RPMI8226 (cell line): ENCODE measurements around the gene MARVELD2.
"Not testable (repeated sequence)": the region's sequence is repeated elsewhere in the genome, so short reads cannot be mapped to it uniquely, and the experiment has no call there.

Experiments used
- DNase-seq: peaks from one replicate; pipeline ENCODE4 v3.0.0-alpha.2; 2015

Gene MARVELD2

DNA sequence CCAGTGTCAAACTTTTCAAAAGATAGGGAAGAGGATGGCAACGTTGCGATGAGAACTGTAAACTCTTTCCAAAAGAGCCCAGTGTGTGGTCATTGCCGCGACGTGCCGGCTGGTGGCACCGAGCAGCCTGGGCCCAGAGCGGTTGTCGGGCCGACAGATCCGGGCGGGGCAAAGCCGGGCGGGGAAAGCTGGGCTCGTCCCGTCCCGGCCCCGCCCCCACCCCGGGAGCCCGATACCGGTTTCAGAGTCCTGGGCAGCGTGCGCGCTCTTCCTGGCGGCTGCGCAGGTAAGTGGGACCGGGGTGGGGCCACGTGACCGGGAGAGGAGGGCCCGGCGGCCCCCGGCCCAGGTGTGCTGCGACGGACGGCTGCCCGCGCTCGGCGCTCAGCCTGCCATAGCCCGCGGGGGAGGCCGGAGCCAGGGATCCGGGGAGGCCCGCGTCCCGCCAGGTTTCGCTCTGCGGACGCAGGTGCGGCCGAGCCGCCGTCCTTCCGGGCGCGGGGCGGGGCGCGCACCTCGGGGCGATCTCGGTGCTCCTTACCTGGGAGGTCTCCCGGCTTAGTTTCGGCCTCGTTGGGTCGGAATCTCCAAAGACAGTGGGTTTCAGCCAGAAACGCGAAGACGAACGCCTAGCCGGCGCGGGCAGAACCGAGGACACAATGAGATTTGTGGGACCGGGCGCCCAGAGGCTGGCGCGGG is at the start of gene MARVELD2:
TSS of gene MARVELD2 (plus strand) at position 232 of the 699 bp plus-strand sequence. CDS start 4,270 bp downstream, outside the sequence.
- peak; percentile 88 for DNase-seq

DNA sequence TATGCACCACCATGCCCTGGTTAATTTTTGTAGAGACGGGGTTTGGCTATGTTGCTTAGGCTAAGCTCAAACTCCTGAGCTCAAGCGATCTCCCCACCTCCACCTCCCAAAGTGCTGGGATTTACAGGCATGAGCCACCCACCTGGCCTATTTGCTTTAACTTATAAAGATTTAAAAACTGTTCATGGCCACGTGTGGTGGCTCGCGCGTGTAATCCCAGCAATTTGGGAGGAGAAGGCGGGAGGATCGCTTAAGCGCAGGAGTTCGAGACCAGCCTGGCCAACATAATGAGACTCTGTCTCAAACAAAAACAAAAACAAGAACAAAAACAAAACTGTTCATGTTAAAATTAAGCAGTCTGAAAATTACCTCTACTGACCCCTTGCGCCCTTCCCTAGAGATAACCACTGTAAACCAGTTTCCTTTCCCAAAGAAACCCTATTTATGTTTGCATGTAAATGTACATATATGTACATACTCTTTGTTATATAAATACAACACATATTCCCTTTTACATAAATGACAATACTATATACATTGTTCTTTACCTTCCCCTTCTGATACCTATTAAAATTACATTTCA is 47.1 kb upstream of the MARVELD2 start:
- DNase-seq = no peak

DNA sequence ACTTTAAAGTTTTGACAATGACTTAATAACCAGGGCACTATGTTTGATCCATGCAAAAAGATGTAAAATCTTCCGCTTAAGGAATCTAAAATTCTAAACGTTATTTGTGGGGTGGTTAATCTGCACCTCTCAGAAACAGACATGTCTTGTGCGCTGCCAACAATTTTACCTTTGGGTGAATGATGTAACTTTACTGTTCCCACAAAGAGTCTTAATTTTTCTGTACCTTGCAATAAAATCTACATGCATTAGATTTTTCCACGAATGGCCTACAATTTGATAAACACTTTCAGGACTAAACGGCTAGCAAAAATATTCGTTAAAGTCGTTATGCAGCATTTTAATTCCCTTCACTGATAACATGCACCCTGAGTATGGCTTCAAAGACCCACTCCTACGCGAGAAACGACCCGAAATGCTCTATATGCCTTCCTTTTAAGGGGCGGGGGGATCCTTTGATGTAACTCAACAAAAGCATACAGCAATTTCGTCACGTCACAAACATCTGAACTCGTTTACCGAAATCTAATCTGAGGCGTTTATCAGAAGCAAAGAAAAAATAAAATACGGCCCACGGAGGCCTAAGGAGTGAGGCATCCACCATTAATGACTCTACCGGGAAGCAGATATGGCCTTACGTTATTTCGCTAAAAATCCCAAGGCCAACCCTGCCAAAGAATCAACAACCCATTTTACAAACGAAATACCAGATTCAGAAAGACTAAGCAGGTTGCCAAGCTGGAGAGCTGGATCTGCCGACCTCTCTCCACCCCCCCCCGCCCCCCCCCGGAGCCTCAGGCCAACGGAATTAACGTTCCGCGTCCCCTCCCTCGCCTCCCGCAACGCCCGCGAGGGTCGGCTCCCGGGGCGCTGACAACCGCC is 46.2 kb upstream of the MARVELD2 start:
- DNase-seq = peak; percentile 20

DNA sequence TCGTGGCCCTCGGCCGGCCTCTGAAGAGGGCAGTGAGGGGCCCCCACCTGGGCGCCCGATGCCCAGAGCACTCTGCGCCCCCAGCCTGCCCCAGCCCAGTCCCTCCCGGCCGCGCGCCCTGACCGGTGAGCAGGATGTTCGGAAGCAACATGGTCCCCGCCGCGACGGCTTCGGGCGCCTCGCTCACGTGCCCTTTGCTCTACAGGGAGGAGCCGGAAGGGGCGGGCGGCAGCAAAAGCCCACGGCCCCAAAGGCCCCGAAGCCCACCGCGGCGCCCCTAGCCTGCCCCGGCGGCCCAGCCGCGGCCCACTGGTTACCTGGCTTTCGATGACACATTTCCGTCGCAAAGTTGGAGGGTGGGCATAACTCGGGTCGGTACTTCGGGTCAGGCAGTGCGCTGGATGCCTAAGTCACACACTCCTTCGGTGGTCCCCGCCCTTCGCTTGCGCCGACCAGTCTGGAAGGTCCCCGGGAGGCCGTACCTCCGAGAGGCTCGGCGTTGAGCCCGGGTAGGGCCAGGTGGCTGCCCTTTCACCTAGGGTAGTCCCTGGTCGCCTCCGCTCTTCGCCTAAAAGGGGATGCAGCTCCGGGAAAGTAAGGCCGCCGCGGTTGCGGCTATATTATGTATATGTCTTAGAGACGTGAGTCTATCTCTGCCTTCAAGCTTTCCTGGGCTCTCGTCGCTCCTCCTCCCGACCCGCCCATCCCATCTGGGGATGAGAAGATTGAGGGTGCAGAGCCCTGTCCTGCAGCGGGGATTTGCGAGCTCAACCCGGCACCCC is 45.4 kb upstream of the MARVELD2 start, which contains the start of the genes AK6, RAD17 and TAF9:
TSS of gene AK6 (minus strand) at position 181 of the 782 bp plus-strand sequence. CDS start at position 151, 30 bp downstream.
TSS of gene RAD17 (plus strand) at position 479 of the 782 bp plus-strand sequence. CDS start 2,391 bp downstream, outside the sequence.
TSS of gene TAF9 (minus strand) at position 181 of the 782 bp plus-strand sequence. CDS start 3,783 bp downstream, outside the sequence.
- DNase-seq = peak; percentile 96

DNA sequence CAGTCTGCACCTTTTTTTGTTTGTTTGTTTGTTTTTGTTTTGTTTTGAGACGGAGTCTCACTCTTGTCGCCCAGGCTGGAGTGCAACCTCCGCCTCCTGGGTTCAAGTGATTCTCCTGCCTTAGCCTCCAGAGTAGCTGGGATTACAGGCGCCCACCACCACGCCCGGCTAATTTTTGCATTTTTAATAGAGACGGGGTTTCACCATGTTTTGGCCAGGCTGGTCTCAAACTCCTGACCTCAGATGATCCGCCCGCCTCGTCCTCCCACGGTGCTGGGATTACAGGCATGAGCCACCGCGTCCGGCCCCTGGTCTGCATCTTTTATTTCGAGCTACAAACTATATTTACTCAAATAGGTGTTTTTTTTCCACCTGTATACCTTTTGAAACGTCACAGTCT is 44.6 kb upstream of the MARVELD2 start:
- DNase-seq = not testable (repeated sequence)

GRCh38 chr5:69372394-69372793 is 42.5 kb upstream of the MARVELD2 start:
- no peak for DNase-seq

DNA sequence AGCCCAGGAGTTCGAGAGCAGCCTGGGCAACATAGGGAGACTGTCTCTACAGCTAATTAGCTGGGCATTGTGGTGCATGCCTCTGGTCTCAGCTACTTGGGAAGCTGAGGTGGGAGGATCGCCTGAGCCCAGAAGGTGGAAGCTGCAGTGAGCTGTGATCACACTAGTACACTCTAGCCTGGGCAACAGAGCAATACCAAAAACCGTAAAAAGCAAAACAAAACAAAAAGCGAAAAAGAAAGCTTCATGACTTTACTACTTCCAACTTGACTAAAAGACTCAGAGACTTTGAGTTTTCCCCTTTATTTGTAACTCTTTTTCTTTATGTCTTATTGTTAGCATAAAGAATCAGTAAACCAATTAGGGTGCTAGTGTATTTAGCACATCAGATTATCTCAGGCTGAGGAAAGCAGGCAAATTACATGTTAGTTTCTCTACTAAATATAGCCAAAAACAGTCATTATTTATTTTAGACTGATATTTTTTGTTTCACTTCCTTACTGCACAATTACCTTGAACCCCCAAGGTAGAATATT is 39.9 kb upstream of the MARVELD2 start:
- DNase-seq = no peak

DNA sequence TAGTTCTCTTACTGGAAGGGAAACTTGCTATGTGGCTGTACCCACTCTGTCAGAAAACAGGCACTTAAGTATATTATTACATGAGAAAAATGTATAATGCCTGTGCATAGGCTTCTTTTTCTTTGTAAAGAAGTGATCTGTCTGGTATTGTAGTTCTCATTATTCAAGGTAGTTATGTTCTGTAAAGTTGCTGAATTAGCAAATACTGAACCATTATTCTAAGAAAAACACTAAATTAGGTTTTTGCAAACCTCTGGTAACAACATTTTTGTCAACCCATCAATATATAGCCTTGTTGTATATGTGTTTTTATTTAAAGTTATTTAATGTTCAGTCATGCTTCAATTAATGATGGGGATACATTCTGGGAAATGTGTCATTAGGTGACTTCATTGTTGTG is 36.5 kb upstream of the MARVELD2 start:
- no peak for DNase-seq

DNA sequence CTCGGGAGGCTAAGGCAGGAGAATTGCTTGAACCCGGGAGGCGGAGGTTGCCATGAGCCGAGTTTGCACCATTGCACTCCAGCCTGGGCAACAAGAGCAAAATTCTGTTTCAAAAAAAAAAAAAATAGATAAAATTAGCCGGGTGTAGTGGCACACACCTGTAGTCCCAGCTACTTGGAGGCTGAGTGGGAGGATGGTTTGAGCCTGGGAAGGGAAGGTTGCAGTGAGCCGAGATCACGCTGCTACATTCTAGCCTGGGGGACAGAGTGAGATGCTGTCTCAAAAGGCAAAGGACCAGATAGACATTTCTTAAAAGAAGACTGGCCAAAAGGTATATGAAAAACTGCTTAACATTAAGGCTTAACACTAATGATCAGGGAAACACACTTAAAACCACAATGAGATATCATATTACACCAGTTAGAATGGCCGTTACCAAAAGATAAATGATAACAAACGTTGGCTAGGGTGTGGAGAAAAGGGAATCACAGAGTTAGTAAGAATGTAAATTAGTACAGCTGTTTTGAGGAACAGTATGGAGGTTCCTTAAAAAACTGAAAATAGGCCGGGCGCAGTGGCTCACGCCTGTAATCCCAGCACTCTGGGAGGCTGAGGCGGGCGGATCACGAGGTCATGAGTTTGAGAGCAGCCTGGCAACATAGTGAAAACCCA is 10.1 kb upstream of the MARVELD2 start:
- no peak for DNase-seq

- peak; percentile 10 for DNase-seq
Observed at GRCh38 chr5:69415584-69415958, 655 bp downstream of the MARVELD2 start.

DNA sequence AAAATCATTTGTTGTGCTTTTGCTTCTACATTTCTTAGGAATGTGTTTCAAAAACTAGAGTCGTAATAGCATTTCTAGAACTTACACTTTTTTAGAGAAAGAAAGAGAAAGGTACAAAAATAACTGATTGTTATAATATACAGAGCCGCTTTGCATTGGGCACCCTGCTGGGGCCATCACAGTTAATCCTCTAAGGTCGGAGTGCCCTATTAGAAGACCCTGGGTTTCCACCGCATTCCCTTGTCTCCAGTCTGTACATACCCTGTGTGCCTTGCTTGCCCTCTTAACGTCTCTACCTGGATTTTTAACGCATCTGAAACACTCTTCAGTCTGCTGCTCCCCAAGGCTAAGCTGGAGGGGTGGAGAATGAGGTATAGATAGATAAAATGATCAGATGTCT is 1.3 kb downstream of the MARVELD2 start:
- DNase-seq = no peak

DNA sequence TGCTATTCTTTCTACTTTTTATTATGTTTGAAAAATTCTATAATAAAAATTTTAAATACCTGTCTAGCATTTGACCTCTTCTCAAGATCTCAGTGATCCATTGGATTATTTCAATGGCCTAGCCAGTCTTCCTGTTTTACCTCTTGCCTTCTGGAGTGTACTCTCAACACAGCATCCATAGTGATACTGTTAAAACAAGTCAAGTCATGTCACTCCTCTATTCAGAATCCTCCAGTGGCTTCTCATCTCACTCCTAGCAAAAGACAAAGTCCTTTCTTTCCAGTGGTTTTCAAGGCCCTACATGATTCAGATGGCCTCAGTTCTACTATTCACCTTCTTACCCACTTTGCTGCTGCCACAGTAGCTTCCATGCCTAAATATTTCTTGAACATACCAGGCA is 1.8 kb downstream of the MARVELD2 start:
- DNase-seq = no peak

- no peak for DNase-seq
Observed at GRCh38 chr5:69418554-69418953, 3.6 kb downstream of the MARVELD2 start.

DNA sequence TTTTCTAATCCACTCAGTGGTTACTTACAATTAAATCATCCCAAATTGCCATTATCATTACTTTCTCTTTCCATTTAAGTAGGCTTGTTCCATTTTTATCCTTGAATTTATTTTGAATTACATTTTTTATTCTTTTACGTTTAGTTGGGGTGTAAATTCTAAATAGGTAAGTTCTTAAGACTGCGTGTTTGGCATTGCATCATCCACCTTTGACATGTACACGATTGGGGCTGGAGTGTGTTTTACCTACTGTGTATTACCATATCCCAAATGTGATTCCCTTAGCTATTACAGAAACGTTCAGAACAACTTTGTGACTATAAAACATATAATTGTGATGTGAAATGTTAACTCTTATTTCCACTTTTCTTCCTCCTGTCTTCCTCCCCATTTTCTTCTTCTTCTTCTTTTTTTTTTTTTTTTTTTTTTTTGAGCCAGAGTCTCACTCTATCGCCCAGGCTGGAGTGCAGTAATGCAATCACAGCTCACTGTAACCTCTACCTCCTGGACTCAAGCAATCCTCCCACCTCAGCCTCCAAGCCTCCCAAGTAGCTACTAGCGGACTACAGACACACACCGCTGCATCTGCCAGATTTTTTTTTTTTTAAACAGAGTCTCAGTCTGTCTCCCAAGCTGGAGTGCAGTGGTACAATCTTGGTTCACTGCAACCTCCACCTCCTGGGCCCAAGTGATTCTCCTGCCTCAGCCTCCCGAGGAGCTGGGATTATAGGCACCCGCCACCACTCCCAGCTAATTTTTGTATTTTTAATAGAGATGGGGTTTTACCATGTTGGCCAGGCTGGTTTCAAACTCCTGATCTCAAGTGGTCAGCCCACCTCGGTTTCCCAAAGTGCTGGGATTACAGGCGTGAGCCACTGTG is 16.7 kb downstream of the MARVELD2 start:
- DNase-seq = no peak

DNA sequence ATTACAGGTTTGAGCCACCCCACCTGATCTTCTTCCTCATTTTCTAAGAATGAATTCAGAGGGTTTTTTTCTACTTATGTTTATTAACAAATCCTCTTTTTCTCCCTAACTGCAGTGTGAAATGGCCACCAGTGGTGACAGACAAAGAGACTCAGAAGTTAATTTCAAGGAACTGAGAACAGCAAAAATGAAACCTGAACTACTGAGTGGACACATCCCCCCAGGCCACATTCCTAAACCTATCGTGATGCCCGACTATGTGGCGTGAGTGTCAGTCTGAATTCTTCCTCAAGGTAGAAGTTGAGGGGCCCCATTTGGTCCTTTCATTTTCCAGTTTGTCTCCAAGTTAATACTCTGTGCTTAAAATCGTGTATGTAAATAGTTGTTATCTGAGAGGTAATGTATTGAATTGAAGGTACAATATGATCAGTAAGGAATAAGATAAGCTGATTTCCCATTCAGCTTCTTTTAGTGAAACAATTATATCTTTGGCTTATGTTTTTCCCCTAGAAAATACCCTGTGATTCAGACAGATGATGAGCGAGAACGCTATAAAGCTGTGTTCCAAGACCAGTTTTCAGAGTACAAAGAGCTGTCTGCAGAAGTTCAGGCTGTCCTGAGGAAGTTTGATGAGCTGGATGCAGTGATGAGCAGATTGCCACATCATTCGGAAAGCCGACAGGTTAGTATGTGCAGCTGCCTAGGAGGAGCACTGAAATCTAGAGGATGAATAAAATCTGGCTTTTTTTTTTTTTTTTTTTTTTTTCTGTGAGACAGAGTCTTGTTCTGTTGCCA is 17.7 kb downstream of the MARVELD2 start:
- DNase-seq = peak; percentile 11

DNA sequence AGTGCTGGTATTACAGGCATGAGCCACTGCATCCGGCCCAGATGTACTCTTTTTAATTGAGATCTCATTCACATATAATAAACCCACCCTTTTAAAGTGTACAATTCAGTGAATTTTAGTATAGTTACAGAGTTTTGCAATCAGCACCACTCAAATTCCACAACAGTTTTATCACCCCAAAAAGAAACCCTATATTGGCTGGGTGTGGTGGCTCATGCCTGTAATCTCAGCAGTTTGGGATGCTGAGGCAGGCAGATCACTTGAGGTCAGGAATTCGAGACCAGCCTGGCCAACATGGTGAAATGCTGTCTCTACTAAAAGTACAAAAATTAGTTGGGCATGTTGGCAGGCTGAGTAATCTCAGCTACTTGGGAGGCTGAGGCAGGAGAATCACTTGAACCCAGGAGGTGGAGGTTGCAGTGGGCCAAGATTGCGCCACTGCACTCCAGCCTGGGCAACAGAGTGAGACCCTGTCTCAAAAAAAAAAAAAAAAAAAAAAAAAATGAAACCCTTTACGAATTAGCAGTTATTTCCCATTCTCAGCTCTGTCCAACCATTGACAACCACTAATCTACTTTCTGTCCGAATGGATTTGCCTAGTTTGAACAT is 20.5 kb downstream of the MARVELD2 start:
- DNase-seq = not testable (repeated sequence)

GRCh38 chr5:69444127-69444754 is 29.3 kb downstream of the MARVELD2 start:
- no peak for DNase-seq

GRCh38 chr5:69449511-69449910 is 34.6 kb downstream of the MARVELD2 start:
- no peak for DNase-seq

GRCh38 chr5:69450116-69450515 is 35.2 kb downstream of the MARVELD2 start:
- DNase-seq = no peak
